ENCODE results near the gene ADAMTSL5.
"Not testable (repeated sequence)": the region's sequence is repeated elsewhere in the genome, so short reads cannot be mapped to it uniquely, and the experiment has no call there.

ADAMTSL5 gene

GRCh38 chr19:1482361-1483130 is 30.3 kb downstream of the ADAMTSL5 start:
- Histone ChIP-seq H2BK120ac (ENCODE audit: low read depth, low read length) (no peak overlapping the region), H4K8ac (ENCODE audit: low read depth, low read length) (no peak overlapping the region), H3K18ac (ENCODE audit: low read length) (no peak overlapping the region), H2AK5ac (ENCODE audit: low read length) (no peak overlapping the region), H3K27ac (ENCODE audit: low read depth, low read length) (no peak overlapping the region), H3K79me1 (ENCODE audit: low read length) (peaks cover 3% of the 10 kb centered on the region), H3K23ac (ENCODE audit: low read length) (no peak overlapping the region), H3K4me3 (ENCODE audit: low read length) (no peak overlapping the region), H3K9ac (ENCODE audit: low read length) (no peak overlapping the region), H3K4ac (ENCODE audit: low read depth, low read length) (no peak overlapping the region), H4K5ac (ENCODE audit: low read length) (no peak overlapping the region), H3K27me3 (ENCODE audit: insufficient read depth, low read length, poor library complexity) (no peaks in the 10 kb centered on the region), H3K36me3 (ENCODE audit: control insufficient read depth, insufficient read depth, low read length) (no peaks in the 10 kb centered on the region), H3K79me2 (ENCODE audit: control insufficient read depth, insufficient read depth, low read length) (peaks cover 2% of the 10 kb centered on the region), H3K56ac (ENCODE audit: low read length) (no peak overlapping the region), H3K4me2 (ENCODE audit: low read length) (no peak overlapping the region), H3K4me1 (ENCODE audit: control insufficient read depth, low read depth, low read length) (no peaks in the 10 kb centered on the region), H2BK15ac (replicated peaks; ENCODE audit: low read depth) (no peak overlapping the region), H2BK5ac (ENCODE audit: low read length) (no peak overlapping the region)
- no CpG with 5 or more reads among the region's 37 CpGs for WGBS (ENCODE audit: extremely low coverage, insufficient coverage, low lambda C conversion rate)
- no peak for DNase-seq

DNA sequence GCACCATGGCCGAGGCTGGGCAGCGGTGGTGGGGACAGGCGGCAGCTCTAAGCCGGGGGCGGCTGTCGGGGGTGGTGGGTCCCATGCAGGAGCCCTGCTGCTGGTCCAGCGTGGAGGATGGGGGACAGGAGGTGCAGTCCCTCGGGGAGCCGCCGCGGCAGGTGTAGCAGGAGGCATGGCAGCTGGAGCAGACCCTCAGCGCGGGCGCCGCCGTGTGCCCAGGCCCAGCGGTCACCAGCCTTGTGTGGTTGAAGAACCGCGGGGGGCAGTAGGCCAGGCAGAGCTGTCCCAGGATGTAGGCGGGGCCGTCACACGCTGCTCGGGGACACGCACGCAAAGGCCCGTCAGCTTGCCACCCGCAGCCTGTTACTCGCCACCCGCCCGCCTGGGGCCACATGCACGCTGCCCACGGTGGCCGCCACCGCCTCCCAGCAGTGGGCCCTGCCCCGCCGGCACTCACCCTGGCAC is 30.9 kb downstream of the ADAMTSL5 start:
- Histone ChIP-seq H4K5ac (ENCODE audit: low read length) (no peak overlapping the region), H3K4me3 (ENCODE audit: low read length) (no peak overlapping the region)

DNA sequence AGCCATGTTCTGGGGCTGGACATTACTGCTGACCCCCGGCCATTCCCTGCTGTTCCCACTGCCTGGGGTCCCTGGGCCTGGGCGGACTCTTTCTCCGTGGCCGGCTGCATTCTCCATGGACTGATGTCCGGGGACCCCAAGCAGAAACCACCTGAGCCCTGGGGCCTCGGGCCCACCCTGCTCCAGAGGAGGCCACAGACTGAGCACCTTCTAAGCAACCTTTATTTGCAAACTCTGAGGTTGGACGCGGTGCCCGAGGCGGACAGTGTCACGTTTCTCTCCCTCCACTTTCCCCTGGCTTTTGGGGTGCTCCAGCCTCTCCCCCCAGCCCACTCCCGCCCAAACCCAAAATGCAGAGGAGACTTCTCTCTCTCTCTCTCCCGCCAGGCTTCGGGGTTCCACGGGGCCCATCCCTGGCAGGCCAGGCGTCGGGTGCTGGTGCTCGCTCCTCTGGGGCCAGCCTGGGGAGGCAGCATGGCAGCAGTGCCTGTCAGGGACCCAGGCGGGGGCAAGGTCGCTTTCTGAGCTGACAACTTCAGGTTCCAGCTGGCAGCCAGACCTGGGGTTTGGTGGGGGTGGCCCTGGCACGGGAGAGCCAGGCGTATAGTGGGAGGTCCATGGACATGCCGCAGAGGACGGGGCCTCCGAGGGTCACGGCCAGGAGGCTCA is 31.5 kb downstream of the ADAMTSL5 start:
- H3K79me1 ChIP-seq (ENCODE audit: low read length), result peaks cover 6% of the 10 kb centered on the region
- DNase-seq, result no peak
- no peak overlapping the region for H3K56ac ChIP-seq (ENCODE audit: low read length)
- no peak overlapping the region for H2BK15ac ChIP-seq (replicated peaks; ENCODE audit: low read depth)
- H3K27me3 ChIP-seq (ENCODE audit: insufficient read depth, low read length, poor library complexity), result no peaks in the 10 kb centered on the region
- no peak overlapping the region for H4K5ac ChIP-seq (ENCODE audit: low read length)
- H3K79me2 ChIP-seq (ENCODE audit: control insufficient read depth, insufficient read depth, low read length), result peaks cover 2% of the 10 kb centered on the region
- H2BK120ac ChIP-seq (ENCODE audit: low read depth, low read length), result no peak overlapping the region
- no peak overlapping the region for H3K9ac ChIP-seq (ENCODE audit: low read length)
- no CpG with 5 or more reads among the region's 26 CpGs for WGBS (ENCODE audit: extremely low coverage, insufficient coverage, low lambda C conversion rate)
- no peak overlapping the region for H3K4me3 ChIP-seq (ENCODE audit: low read length)
- no peak overlapping the region for H2AK5ac ChIP-seq (ENCODE audit: low read length)
- H3K23ac ChIP-seq (ENCODE audit: low read length), result no peak overlapping the region
- H3K4ac ChIP-seq (ENCODE audit: low read depth, low read length), result no peak overlapping the region
- H3K36me3 ChIP-seq (ENCODE audit: control insufficient read depth, insufficient read depth, low read length), result no peaks in the 10 kb centered on the region
- no peak overlapping the region for H3K27ac ChIP-seq (ENCODE audit: low read depth, low read length)
- H2BK5ac ChIP-seq (ENCODE audit: low read length), result no peak overlapping the region
- H4K8ac ChIP-seq (ENCODE audit: low read depth, low read length), result no peak overlapping the region
- H3K4me2 ChIP-seq (ENCODE audit: low read length), result no peak overlapping the region
- H3K18ac ChIP-seq (ENCODE audit: low read length), result no peak overlapping the region
- no peaks in the 10 kb centered on the region for H3K4me1 ChIP-seq (ENCODE audit: control insufficient read depth, low read depth, low read length)

More for the DNA sequence above, 30.9 kb downstream of the ADAMTSL5 start:
- no peak overlapping the region for H3K4ac ChIP-seq (ENCODE audit: low read depth, low read length)
- peaks cover 6% of the 10 kb centered on the region for H3K79me1 ChIP-seq (ENCODE audit: low read length)
- H4K8ac ChIP-seq (ENCODE audit: low read depth, low read length), result no peak overlapping the region
- no peaks in the 10 kb centered on the region for H3K27me3 ChIP-seq (ENCODE audit: insufficient read depth, low read length, poor library complexity)
- H2BK15ac ChIP-seq (replicated peaks; ENCODE audit: low read depth), result no peak overlapping the region
- no peak overlapping the region for H3K27ac ChIP-seq (ENCODE audit: low read depth, low read length)
- no peak for DNase-seq
- no peaks in the 10 kb centered on the region for H3K4me1 ChIP-seq (ENCODE audit: control insufficient read depth, low read depth, low read length)
- no peaks in the 10 kb centered on the region for H3K36me3 ChIP-seq (ENCODE audit: control insufficient read depth, insufficient read depth, low read length)
- no peak overlapping the region for H3K23ac ChIP-seq (ENCODE audit: low read length)
- no peak overlapping the region for H3K9ac ChIP-seq (ENCODE audit: low read length)
- H2BK120ac ChIP-seq (ENCODE audit: low read depth, low read length), result no peak overlapping the region
- H3K4me2 ChIP-seq (ENCODE audit: low read length), result no peak overlapping the region
- no CpG with 5 or more reads among the region's 36 CpGs for WGBS (ENCODE audit: extremely low coverage, insufficient coverage, low lambda C conversion rate)
- H3K56ac ChIP-seq (ENCODE audit: low read length), result no peak overlapping the region
- no peak overlapping the region for H2BK5ac ChIP-seq (ENCODE audit: low read length)
- H3K79me2 ChIP-seq (ENCODE audit: control insufficient read depth, insufficient read depth, low read length), result peaks cover 2% of the 10 kb centered on the region
- no peak overlapping the region for H3K18ac ChIP-seq (ENCODE audit: low read length)
- no peak overlapping the region for H2AK5ac ChIP-seq (ENCODE audit: low read length)

DNA sequence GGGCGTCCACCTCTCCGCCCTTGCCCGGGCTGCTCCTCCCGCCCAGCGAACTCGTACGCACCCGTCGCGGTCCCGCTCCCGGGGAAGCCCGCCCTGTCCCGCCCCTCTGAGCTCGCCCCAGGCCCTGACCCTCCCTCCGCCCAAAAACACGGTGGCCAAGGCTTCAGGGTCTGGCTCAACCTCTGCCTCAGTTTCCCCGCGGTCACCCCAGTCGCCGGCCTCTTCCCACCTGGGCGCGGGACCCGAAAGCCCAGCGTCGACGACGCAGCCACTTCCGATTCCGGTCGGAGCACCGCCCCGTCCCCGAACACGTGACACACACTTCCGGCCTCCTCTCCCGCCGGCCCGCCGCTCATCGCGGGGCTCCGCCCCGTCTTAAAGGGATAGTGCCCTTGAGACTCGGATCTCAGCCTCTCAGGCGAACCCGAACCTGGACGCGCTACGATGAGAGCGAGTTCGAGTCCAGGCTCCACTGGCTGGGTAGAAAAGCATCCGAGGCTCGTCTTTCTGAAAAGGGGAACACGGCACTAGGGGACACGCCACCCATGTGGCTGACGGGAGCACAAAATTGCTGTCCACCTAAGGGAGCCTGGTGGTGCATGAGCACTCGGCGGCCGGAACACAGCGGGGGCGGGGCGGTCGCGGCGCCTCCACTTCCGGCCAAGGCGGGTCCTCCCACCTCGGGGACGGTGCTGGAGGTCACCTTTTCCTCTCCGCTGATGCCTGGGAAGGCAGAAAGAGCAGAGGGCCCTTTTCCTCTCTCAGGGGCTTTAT is 33.7 kb downstream of the ADAMTSL5 start, which contains the start of gene C19orf25:
Gene C19orf25 (minus strand): TSS at position 282 of the 774 bp plus-strand sequence. CDS start 312 bp downstream, outside the sequence.
- no peak within 1 kb of the TSS for H4K5ac ChIP-seq (ENCODE audit: low read length)
- H2BK15ac ChIP-seq (replicated peaks; ENCODE audit: low read depth), result no peak within 1 kb of the TSS
- H2BK5ac ChIP-seq (ENCODE audit: low read length), result no peak within 1 kb of the TSS
- H3K36me3 ChIP-seq (ENCODE audit: control insufficient read depth, insufficient read depth, low read length), result no peaks in the 10 kb centered on the region
- no peaks in the 10 kb centered on the region for H3K27me3 ChIP-seq (ENCODE audit: insufficient read depth, low read length, poor library complexity)
- H2AK5ac ChIP-seq (ENCODE audit: low read length), result no peak within 1 kb of the TSS
- peaks cover 6% of the 10 kb centered on the region for H3K79me1 ChIP-seq (ENCODE audit: low read length)
- no CpG with 5 or more reads among the region's 71 CpGs for WGBS (ENCODE audit: extremely low coverage, insufficient coverage, low lambda C conversion rate)
- no peaks in the 10 kb centered on the region for H3K4me1 ChIP-seq (ENCODE audit: control insufficient read depth, low read depth, low read length)
- peak within 1 kb of the TSS; percentile 61 for H3K4me2 ChIP-seq (ENCODE audit: low read length)
- H3K27ac ChIP-seq (ENCODE audit: low read depth, low read length), result peak within 1 kb of the TSS; percentile 33
- H3K79me2 ChIP-seq (ENCODE audit: control insufficient read depth, insufficient read depth, low read length), result peaks cover 2% of the 10 kb centered on the region
- H3K4me3 ChIP-seq (ENCODE audit: low read length), result peak within 1 kb of the TSS; percentile 84
- H4K8ac ChIP-seq (ENCODE audit: low read depth, low read length), result no peak within 1 kb of the TSS
- H3K18ac ChIP-seq (ENCODE audit: low read length), result peak within 1 kb of the TSS; percentile 35
- DNase-seq, result peak; percentile 97
- no peak within 1 kb of the TSS for H2BK120ac ChIP-seq (ENCODE audit: low read depth, low read length)
- H3K23ac ChIP-seq (ENCODE audit: low read length), result no peak within 1 kb of the TSS
- H3K9ac ChIP-seq (ENCODE audit: low read length), result peak within 1 kb of the TSS; percentile 95
- H3K4ac ChIP-seq (ENCODE audit: low read depth, low read length), result peak within 1 kb of the TSS; percentile 39
- H3K56ac ChIP-seq (ENCODE audit: low read length), result peak within 1 kb of the TSS; percentile 93

GRCh38 chr19:1477056-1477455 is 35.8 kb downstream of the ADAMTSL5 start:
- not testable (repeated sequence) for H4K8ac ChIP-seq (ENCODE audit: low read depth, low read length); H2BK120ac ChIP-seq (ENCODE audit: low read depth, low read length); H3K79me1 ChIP-seq (ENCODE audit: low read length); H2AK5ac ChIP-seq (ENCODE audit: low read length); H3K4ac ChIP-seq (ENCODE audit: low read depth, low read length); H2BK15ac ChIP-seq (replicated peaks; ENCODE audit: low read depth); H3K27me3 ChIP-seq (ENCODE audit: insufficient read depth, low read length, poor library complexity); H3K18ac ChIP-seq (ENCODE audit: low read length); H3K4me3 ChIP-seq (ENCODE audit: low read length); H3K4me1 ChIP-seq (ENCODE audit: control insufficient read depth, low read depth, low read length); H3K27ac ChIP-seq (ENCODE audit: low read depth, low read length); H4K5ac ChIP-seq (ENCODE audit: low read length); DNase-seq; H2BK5ac ChIP-seq (ENCODE audit: low read length); H3K79me2 ChIP-seq (ENCODE audit: control insufficient read depth, insufficient read depth, low read length); H3K23ac ChIP-seq (ENCODE audit: low read length); H3K56ac ChIP-seq (ENCODE audit: low read length); H3K4me2 ChIP-seq (ENCODE audit: low read length); H3K36me3 ChIP-seq (ENCODE audit: control insufficient read depth, insufficient read depth, low read length); H3K9ac ChIP-seq (ENCODE audit: low read length)
- WGBS (ENCODE audit: extremely low coverage, insufficient coverage, low lambda C conversion rate), result no CpG with 5 or more reads among the region's 9 CpGs

Data from mesendoderm (in vitro differentiated cells).